ENCODE measurements around the gene INTS13. TPM values are rescaled to one million over a fixed set of nuclear protein-coding genes. Genes with fewer than 3 reads are reported as not detected.

INTS13 gene
- total RNA-seq, 1 experiment from 2014 or later: 50.5 TPM

DNA sequence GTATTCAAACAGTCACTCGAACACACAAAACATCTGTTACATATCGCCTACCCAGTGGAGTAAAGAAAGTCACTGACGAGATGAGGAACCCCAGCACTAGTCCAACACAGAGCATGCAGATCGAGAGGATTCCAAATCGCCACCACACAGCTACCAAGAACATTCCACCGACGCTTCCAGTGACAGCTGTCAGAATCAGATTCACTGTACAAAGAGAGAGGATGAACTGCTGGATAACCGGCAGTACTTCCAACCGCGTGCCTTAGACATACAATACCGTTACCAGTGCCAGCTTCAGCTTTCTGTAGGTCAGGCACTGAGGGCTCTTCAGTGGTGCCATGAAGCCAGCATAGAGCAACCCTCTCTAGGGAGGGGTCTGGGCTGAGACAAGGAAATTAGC lies 42.0 kb upstream of the INTS13 start:
- BruUV-seq (replicated peaks): no TSS peak
- Histone ChIP-seq H3K27ac (ENCODE audit: low read depth, low read length) (no peak overlapping the region), H4K20me1 (ENCODE audit: insufficient read depth) (no peaks in the 10 kb centered on the region), H3K4me2 (ENCODE audit: low read length) (no peak overlapping the region), H2AFZ (ENCODE audit: low read depth, low read length, poor library complexity, severe bottlenecking) (no peak overlapping the region), H3K27me3 (ENCODE audit: insufficient read depth, low read length) (no peaks in the 10 kb centered on the region), H3K9me3 (ENCODE audit: control insufficient read depth in 1 of 2, insufficient read depth in 1 of 2, low read depth in 1 of 2, low read length in 2 of 2) (no peaks in the 10 kb centered on the region), H3K4me3 (replicated peaks in 1 of 2; ENCODE audit: low read depth in 1 of 2, low read length in 2 of 2) (no peak overlapping the region), H3K9me2 (ENCODE audit: insufficient read depth) (no peaks in the 10 kb centered on the region), H3K9ac (ENCODE audit: low read length) (no peak overlapping the region), H3K36me3 (ENCODE audit: control insufficient read depth in 1 of 2, insufficient read depth in 2 of 2, low read length in 2 of 2) (peaks cover 0 to 5% of the 10 kb centered on the region in 2 experiments; a peak in 1 of 4 replicates), H3K4me1 (ENCODE audit: control insufficient read depth in 1 of 2, insufficient read depth in 2 of 2, low read length in 2 of 2) (no peaks in the 10 kb centered on the region), H3K79me2 (ENCODE audit: insufficient read depth, low read length) (no peaks in the 10 kb centered on the region; the same call in 1 of the 2 replicates)
- intact Hi-C loops (cut with micrococcal nuclease): no loop called here
- CTCF ChIA-PET: no interaction called here
- POLR2A ChIA-PET: no interaction called here
- TF ChIP-seq TCF7L2 (IDR thresholded peaks at IDR 0.05; ENCODE audit: borderline replicate concordance, extremely low read depth, insufficient read depth, insufficient read length) (no peak), CBX3 (IDR thresholded peaks at IDR 0.05; ENCODE audit: low read depth) (no peak), POLR2A (IDR thresholded peaks at IDR 0.05; ENCODE audit: borderline replicate concordance, extremely low read depth, insufficient read depth, insufficient read length) (no peak)
- no peak for ATAC-seq
- RAD21 ChIA-PET (ENCODE audit: low non-redundant PET in 1 of 2, low total read pairs in 2 of 2, uncharacterized antibody in 2 of 2, unreplicated experiment in 2 of 2): no interaction called here
- DNase-seq (ENCODE audit: low read depth, low spot score): no peak

GRCh38 chr12:26978801-26979200 lies 41.0 kb upstream of the INTS13 start:
- no peaks in the 10 kb centered on the region for H3K9me3 ChIP-seq (ENCODE audit: control insufficient read depth in 1 of 2, insufficient read depth in 1 of 2, low read depth in 1 of 2, low read length in 2 of 2)
- no peak overlapping the region for H3K4me2 ChIP-seq (ENCODE audit: low read length)
- ChIA-PET CTCF (no interaction called here), RAD21 (ENCODE audit: low non-redundant PET in 1 of 2, low total read pairs in 2 of 2, uncharacterized antibody in 2 of 2, unreplicated experiment in 2 of 2) (no interaction called here), POLR2A (no interaction called here)
- no peaks in the 10 kb centered on the region for H4K20me1 ChIP-seq (ENCODE audit: insufficient read depth)
- DNase-seq (ENCODE audit: low read depth, low spot score): no peak
- no peak overlapping the region for H3K4me3 ChIP-seq (replicated peaks in 1 of 2; ENCODE audit: low read depth in 1 of 2, low read length in 2 of 2)
- H3K27me3 ChIP-seq (ENCODE audit: insufficient read depth, low read length): no peaks in the 10 kb centered on the region
- no peak overlapping the region for H3K27ac ChIP-seq (ENCODE audit: low read depth, low read length)
- ATAC-seq: no peak
- H3K36me3 ChIP-seq (ENCODE audit: control insufficient read depth in 1 of 2, insufficient read depth in 2 of 2, low read length in 2 of 2): peaks cover 2 to 5% of the 10 kb centered on the region in 2 experiments; a peak in 2 of 4 replicates
- H3K9me2 ChIP-seq (ENCODE audit: insufficient read depth): no peaks in the 10 kb centered on the region
- BruUV-seq (replicated peaks): no TSS peak
- no peak overlapping the region for H2AFZ ChIP-seq (ENCODE audit: low read depth, low read length, poor library complexity, severe bottlenecking)
- H3K4me1 ChIP-seq (ENCODE audit: control insufficient read depth in 1 of 2, insufficient read depth in 2 of 2, low read length in 2 of 2): no peaks in the 10 kb centered on the region
- H3K9ac ChIP-seq (ENCODE audit: low read length): no peak overlapping the region
- no peaks in the 10 kb centered on the region; the same call in 1 of the 2 replicates for H3K79me2 ChIP-seq (ENCODE audit: insufficient read depth, low read length)
- intact Hi-C loops (cut with micrococcal nuclease): no loop called here
- no peak for TF ChIP-seq YY1 (IDR thresholded peaks at IDR 0.05; ENCODE audit: extremely low read depth, insufficient replicate concordance, low read depth, low read length)
- TF ChIP-seq FOSL1 (IDR thresholded peaks at IDR 0.05; ENCODE audit: low read depth): no peak
- no peak for TF ChIP-seq CEBPB (IDR thresholded peaks at IDR 0.05; ENCODE audit: low read depth)
- TF ChIP-seq ZNF274 (IDR thresholded peaks at IDR 0.05; ENCODE audit: low read depth, low read length): no peak
- TF ChIP-seq SP1 (IDR thresholded peaks at IDR 0.05; ENCODE audit: low read depth): no peak
- TF ChIP-seq CTCF (IDR thresholded peaks at IDR 0.05 in 2 of 3, conservative IDR thresholded peaks at IDR 0.05 in 1 of 3; ENCODE audit: borderline replicate concordance in 1 of 3, insufficient read depth in 1 of 3, low read depth in 2 of 3, low read length in 2 of 3): no peak
- TF ChIP-seq EGR1 (IDR thresholded peaks at IDR 0.05; ENCODE audit: low read depth): no peak
- TF ChIP-seq ELF1 (IDR thresholded peaks at IDR 0.05; ENCODE audit: borderline replicate concordance, low read depth): no peak
- TF ChIP-seq RAD21 (IDR thresholded peaks at IDR 0.05; ENCODE audit: low read depth): no peak
- TF ChIP-seq POLR2A (IDR thresholded peaks at IDR 0.05; ENCODE audit: borderline replicate concordance, extremely low read depth, insufficient read depth, insufficient read length): no peak
- no peak for TF ChIP-seq CBX3 (IDR thresholded peaks at IDR 0.05; ENCODE audit: low read depth)
- no peak for TF ChIP-seq SIN3A (IDR thresholded peaks at IDR 0.05; ENCODE audit: low read depth)
- TF ChIP-seq EZH2phosphoT487 (IDR thresholded peaks at IDR 0.05; ENCODE audit: borderline replicate concordance): no peak
- no peak for TF ChIP-seq TCF7L2 (IDR thresholded peaks at IDR 0.05; ENCODE audit: borderline replicate concordance, extremely low read depth, insufficient read depth, insufficient read length)
- no peak for TF ChIP-seq JUND (IDR thresholded peaks at IDR 0.05)
- TF ChIP-seq ZFX (IDR thresholded peaks at IDR 0.05): no peak
- no peak for TF ChIP-seq SRF (IDR thresholded peaks at IDR 0.05; ENCODE audit: low read depth)
